Cardiac muscle cell (in vitro differentiated cells and primary cell): Measurements from ENCODE around the gene KCNH1. TPM values are rescaled to one million over a fixed set of nuclear protein-coding genes. Genes with fewer than 3 reads are reported as not detected.
A peak's percentile ranks its signal among the peaks of the same experiment; 100 is the strongest.

Source experiments
- DNase-seq, 2 donors: peaks; one replicate each; pipeline versions ENCODE4 v3.0.0 to v3.0.0-alpha.2; 2010 to 2017; ENCODE audit warnings: low read depth in 1 of 2, low spot score in 1 of 2
- H3K27ac ChIP-seq: fragments of 200-600 bp; sonication (generic); 2 replicates; pipeline ENCODE4 v1.5.1; 2016
- H3K27me3 ChIP-seq: fragments of 200-600 bp; sonication (generic); 2 replicates; pipeline ENCODE4 v1.6.0; 2016; ENCODE audit warnings: control low read depth
- H3K36me3 ChIP-seq: fragments of 200-600 bp; sonication (generic); 2 replicates; pipeline ENCODE4 v1.5.1; 2016; ENCODE audit warnings: control low read depth
- H3K4me1 ChIP-seq: fragments of 200-600 bp; sonication (generic); 2 replicates; pipeline ENCODE4 v1.8.1; 2017; ENCODE audit warnings: low read depth, mild to moderate bottlenecking, mixed run types
- H3K4me3 ChIP-seq: fragments of 200-600 bp; sonication (generic); 2 replicates; pipeline ENCODE4 v1.5.1; 2016; ENCODE audit warnings: mild to moderate bottlenecking
- H3K9me3 ChIP-seq: fragments of 200-600 bp; sonication (generic); 2 replicates; pipeline ENCODE4 v1.5.1; 2017; ENCODE audit warnings: low read depth, mild to moderate bottlenecking, control low read depth
- polyA plus RNA-seq: library from polyadenylated mRNA; unstranded; fragments of >200 nt; fragmentation: Nextera tagmentation; extraction: Ambion mirVana; gene quantifications from 2 replicates; pipeline ENCODE4 v1.2.1, GENCODE V29; 2016
- total RNA-seq: library from RNA; depleted of rRNA; stranded (reverse); fragments of >200 nt; gene quantifications from 2 replicates; pipeline ENCODE4 v1.2.3, GENCODE V29; 2016
- TF ChIP-seq, protein P1 (sequence below): IDR thresholded peaks from 2 replicates; pipeline ENCODE4 v1.5.1; 2012; ENCODE audit warnings: low read depth, mild to moderate bottlenecking, low read length

KCNH1 gene
- total and polyA plus RNA-seq, 2 experiments from 2014 or later = 0.54 TPM; not detected in 1

DNA sequence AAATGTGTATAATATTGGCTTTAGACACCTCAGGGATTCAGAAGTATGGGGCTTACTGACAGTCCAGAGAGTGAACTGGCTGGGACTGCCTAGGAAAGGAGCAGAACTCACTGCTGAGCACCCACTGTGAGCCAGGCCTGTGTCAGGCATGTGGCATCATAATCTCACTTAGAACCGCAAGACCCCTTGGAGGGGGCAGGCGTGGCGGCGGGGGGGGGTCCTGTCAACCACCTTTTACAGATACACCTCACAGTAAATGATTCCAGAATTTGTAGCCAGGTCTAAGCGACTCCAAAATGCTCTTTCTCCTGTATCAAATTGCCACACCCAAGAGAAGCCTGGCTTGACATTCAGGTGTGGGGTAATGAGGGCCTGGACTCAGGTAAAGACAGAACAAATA lies 235.5 kb downstream of the KCNH1 start:
- Histone ChIP-seq H3K9me3 (no peaks in the 10 kb centered on the region), H3K27me3 (no peaks in the 10 kb centered on the region), H3K27ac (no peak overlapping the region), H3K36me3 (no peaks in the 10 kb centered on the region), H3K4me1 (no peaks in the 10 kb centered on the region), H3K4me3 (no peak overlapping the region)
- TF ChIP-seq, protein P1, sequence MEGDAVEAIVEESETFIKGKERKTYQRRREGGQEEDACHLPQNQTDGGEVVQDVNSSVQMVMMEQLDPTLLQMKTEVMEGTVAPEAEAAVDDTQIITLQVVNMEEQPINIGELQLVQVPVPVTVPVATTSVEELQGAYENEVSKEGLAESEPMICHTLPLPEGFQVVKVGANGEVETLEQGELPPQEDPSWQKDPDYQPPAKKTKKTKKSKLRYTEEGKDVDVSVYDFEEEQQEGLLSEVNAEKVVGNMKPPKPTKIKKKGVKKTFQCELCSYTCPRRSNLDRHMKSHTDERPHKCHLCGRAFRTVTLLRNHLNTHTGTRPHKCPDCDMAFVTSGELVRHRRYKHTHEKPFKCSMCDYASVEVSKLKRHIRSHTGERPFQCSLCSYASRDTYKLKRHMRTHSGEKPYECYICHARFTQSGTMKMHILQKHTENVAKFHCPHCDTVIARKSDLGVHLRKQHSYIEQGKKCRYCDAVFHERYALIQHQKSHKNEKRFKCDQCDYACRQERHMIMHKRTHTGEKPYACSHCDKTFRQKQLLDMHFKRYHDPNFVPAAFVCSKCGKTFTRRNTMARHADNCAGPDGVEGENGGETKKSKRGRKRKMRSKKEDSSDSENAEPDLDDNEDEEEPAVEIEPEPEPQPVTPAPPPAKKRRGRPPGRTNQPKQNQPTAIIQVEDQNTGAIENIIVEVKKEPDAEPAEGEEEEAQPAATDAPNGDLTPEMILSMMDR = no peak
- DNase-seq = no peak

DNA sequence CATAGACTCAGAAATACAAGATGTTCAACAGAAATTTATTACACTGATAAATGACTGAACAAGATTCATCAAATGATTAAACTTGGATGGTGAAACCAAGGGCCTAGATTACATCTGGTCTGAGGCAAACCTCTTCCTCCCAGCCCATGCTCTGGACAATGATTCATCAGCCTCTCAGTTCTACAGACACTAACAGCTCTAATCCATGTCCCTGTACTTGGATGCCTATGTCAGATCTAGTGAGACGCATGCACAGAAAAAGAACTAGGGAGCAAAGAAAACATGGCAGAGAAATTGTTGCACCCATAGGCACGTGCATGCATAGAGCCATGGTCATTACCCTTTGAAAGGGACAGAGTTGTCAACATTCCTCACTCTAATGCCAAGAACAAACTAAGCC lies 250.1 kb downstream of the KCNH1 start:
- H3K27ac ChIP-seq = no peak overlapping the region

DNA sequence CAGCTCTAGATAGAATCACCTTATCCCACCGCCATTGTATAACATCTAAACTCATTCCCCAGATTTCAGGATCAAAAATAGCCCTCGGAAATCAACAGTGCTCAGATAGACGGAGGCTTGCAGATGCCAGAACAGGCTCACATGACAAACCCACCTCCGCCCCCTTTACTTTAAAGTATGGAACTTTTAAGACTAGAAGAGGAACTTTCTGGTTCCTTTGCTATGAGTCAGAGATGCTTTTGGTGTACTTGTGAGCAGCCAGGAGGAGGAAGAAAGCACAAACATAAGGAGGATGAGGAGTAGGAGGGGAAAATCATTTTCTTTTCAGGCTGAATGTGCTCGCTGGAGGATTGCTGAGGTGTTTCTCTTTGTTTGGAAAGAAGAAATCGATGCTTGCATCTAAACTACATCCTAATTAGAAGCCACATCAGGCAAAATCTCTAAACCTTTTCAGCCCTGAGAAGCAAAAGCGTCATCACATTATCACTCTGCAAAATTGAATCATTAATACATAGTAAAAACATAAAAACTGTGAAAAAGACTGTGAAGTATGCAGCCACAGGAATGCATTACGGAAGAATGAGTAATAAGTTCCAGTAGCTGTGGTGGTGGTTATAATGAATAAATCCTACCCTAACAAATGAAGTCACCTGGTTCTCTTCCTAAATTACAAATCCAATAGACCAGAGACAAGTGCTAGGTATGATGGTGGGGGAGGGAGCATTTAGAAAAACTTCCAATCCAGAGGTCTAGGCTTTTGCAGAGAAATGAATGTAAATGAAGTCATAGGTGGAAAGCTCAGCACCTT lies 251.3 kb downstream of the KCNH1 start:
- Histone ChIP-seq H3K9me3 (no peaks in the 10 kb centered on the region), H3K27ac (no peak overlapping the region), H3K4me3 (no peak overlapping the region), H3K36me3 (no peaks in the 10 kb centered on the region), H3K27me3 (no peaks in the 10 kb centered on the region), H3K4me1 (no peaks in the 10 kb centered on the region)
- DNase-seq = peak in 1 of 2 donors; percentile 0
- TF ChIP-seq, protein P1 = no peak

More for the DNA sequence above, 250.1 kb downstream of the KCNH1 start:
- Histone ChIP-seq H3K9me3 (no peaks in the 10 kb centered on the region), H3K27me3 (no peaks in the 10 kb centered on the region), H3K4me3 (no peak overlapping the region), H3K36me3 (no peaks in the 10 kb centered on the region), H3K4me1 (no peaks in the 10 kb centered on the region)
- TF ChIP-seq, protein P1 = no peak
- no peak for DNase-seq

DNA sequence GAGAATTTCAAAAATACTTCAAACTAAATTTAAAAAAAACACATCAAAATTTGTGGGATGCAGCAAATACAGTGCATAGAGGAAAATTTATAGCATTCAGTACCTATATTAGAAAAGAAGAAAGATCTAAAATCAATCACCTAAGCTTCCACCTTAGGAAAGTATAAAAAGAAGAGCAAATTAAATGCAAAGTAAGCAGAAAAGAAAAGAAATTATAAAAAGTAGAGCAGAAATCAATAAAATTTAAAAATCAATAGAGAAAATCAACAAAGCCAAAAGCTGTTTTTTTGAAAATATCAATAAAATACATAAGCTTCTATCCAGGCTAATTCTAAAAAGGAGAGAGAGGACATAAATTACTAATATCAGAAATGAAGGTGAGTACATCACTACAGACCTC lies 255.4 kb downstream of the KCNH1 start:
- TF ChIP-seq, protein P1 = no peak
- no peaks in the 10 kb centered on the region for H3K27me3 ChIP-seq
- H3K4me3 ChIP-seq = no peak overlapping the region
- DNase-seq = no peak
- no peaks in the 10 kb centered on the region for H3K4me1 ChIP-seq
- H3K36me3 ChIP-seq = no peaks in the 10 kb centered on the region
- no peak overlapping the region for H3K27ac ChIP-seq
- H3K9me3 ChIP-seq = no peaks in the 10 kb centered on the region

DNA sequence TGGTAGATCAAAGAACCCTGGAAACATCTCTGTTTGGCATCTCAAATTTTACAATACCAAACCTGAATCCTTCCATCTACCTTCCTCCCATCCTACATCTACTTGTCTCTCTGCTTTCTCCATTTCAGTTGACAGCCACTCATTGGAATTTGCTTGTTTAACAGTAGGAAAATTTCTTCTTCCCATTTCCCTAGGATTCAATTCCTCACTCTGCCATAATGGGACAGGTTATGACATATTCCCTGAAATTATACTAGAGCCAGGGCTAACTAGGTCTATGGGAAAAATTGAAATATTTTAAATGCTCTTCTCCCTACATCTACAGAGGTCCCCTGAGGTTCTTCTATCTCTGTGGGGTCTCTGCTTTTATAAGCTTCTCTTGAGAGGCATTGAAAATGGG lies 257.7 kb downstream of the KCNH1 start:
- Histone ChIP-seq H3K9me3 (no peaks in the 10 kb centered on the region), H3K27me3 (no peaks in the 10 kb centered on the region), H3K27ac (no peak overlapping the region), H3K36me3 (no peaks in the 10 kb centered on the region), H3K4me1 (no peaks in the 10 kb centered on the region), H3K4me3 (no peak overlapping the region)
- no peak for DNase-seq
- TF ChIP-seq, protein P1 = no peak
